ENCODE results near the gene PHF14.

The PHF14 gene

GRCh38 chr7:11170175-11170574 lies 196.5 kb downstream of the PHF14 start:
- TF ChIP-seq TAF1 (IDR thresholded peaks at IDR 0.05; ENCODE audit: borderline replicate concordance, low read depth, low read length) = no peak
- TF ChIP-seq POLR2AphosphoS5 (IDR thresholded peaks at IDR 0.05; ENCODE audit: low read depth, low read length) = no peak
- no peak for TF ChIP-seq POLR2A (IDR thresholded peaks at IDR 0.05; ENCODE audit: low read depth, low read length)
- FAIRE-seq (no peak), DNase-seq (ENCODE audit: insufficient read length) (no peak)

- DNase-seq (ENCODE audit: insufficient read length) = no peak
- TF ChIP-seq TAF1 (IDR thresholded peaks at IDR 0.05; ENCODE audit: borderline replicate concordance, low read depth, low read length) (no peak), POLR2AphosphoS5 (IDR thresholded peaks at IDR 0.05; ENCODE audit: low read depth, low read length) (no peak), POLR2A (IDR thresholded peaks at IDR 0.05; ENCODE audit: low read depth, low read length) (no peak)
- no peak for FAIRE-seq
These were observed 197.3 kb downstream of the PHF14 start for GRCh38 chr7:11170863-11171568.

GRCh38 chr7:11171569-11172192 lies 198.0 kb downstream of the PHF14 start:
- FAIRE-seq = no peak
- TF ChIP-seq TAF1 (IDR thresholded peaks at IDR 0.05; ENCODE audit: borderline replicate concordance, low read depth, low read length) (no peak), POLR2AphosphoS5 (IDR thresholded peaks at IDR 0.05; ENCODE audit: low read depth, low read length) (no peak), POLR2A (IDR thresholded peaks at IDR 0.05; ENCODE audit: low read depth, low read length) (no peak)
- DNase-seq (ENCODE audit: insufficient read length) = no peak

- no peak for DNase-seq (ENCODE audit: insufficient read length)
- no peak for FAIRE-seq
- no peak for TF ChIP-seq POLR2AphosphoS5 (IDR thresholded peaks at IDR 0.05; ENCODE audit: low read depth, low read length)
- no peak for TF ChIP-seq POLR2A (IDR thresholded peaks at IDR 0.05; ENCODE audit: low read depth, low read length)
- no peak for TF ChIP-seq TAF1 (IDR thresholded peaks at IDR 0.05; ENCODE audit: borderline replicate concordance, low read depth, low read length)
These were observed 199.2 kb downstream of the PHF14 start for GRCh38 chr7:11172835-11173234.

- TF ChIP-seq POLR2A (IDR thresholded peaks at IDR 0.05; ENCODE audit: low read depth, low read length) (no peak), TAF1 (IDR thresholded peaks at IDR 0.05; ENCODE audit: borderline replicate concordance, low read depth, low read length) (no peak), POLR2AphosphoS5 (IDR thresholded peaks at IDR 0.05; ENCODE audit: low read depth, low read length) (no peak)
- FAIRE-seq = no peak
These were observed 201.7 kb downstream of the PHF14 start for GRCh38 chr7:11175371-11175770.

GRCh38 chr7:11175887-11176286 lies 202.2 kb downstream of the PHF14 start:
- DNase-seq (ENCODE audit: insufficient read length) = no peak
- no peak for FAIRE-seq
- TF ChIP-seq POLR2A (IDR thresholded peaks at IDR 0.05; ENCODE audit: low read depth, low read length) (no peak), TAF1 (IDR thresholded peaks at IDR 0.05; ENCODE audit: borderline replicate concordance, low read depth, low read length) (no peak), POLR2AphosphoS5 (IDR thresholded peaks at IDR 0.05; ENCODE audit: low read depth, low read length) (no peak)

More at GRCh38 chr7:11175371-11175770, 201.7 kb downstream of the PHF14 start:
- no peak for DNase-seq (ENCODE audit: insufficient read length)

- TF ChIP-seq POLR2AphosphoS5 (IDR thresholded peaks at IDR 0.05; ENCODE audit: low read depth, low read length) (no peak), POLR2A (IDR thresholded peaks at IDR 0.05; ENCODE audit: low read depth, low read length) (no peak), TAF1 (IDR thresholded peaks at IDR 0.05; ENCODE audit: borderline replicate concordance, low read depth, low read length) (no peak)
- DNase-seq (ENCODE audit: insufficient read length) (no peak), FAIRE-seq (no peak)
These were observed 203.4 kb downstream of the PHF14 start for GRCh38 chr7:11176985-11177555.

GRCh38 chr7:11177793-11178192 lies 204.1 kb downstream of the PHF14 start:
- FAIRE-seq (no peak), DNase-seq (ENCODE audit: insufficient read length) (no peak)
- TF ChIP-seq POLR2AphosphoS5 (IDR thresholded peaks at IDR 0.05; ENCODE audit: low read depth, low read length) (no peak), POLR2A (IDR thresholded peaks at IDR 0.05; ENCODE audit: low read depth, low read length) (no peak), TAF1 (IDR thresholded peaks at IDR 0.05; ENCODE audit: borderline replicate concordance, low read depth, low read length) (no peak)

- no peak for FAIRE-seq
- no peak for DNase-seq (ENCODE audit: insufficient read length)
- TF ChIP-seq POLR2AphosphoS5 (IDR thresholded peaks at IDR 0.05; ENCODE audit: low read depth, low read length) (no peak), TAF1 (IDR thresholded peaks at IDR 0.05; ENCODE audit: borderline replicate concordance, low read depth, low read length) (no peak), POLR2A (IDR thresholded peaks at IDR 0.05; ENCODE audit: low read depth, low read length) (no peak)
These were observed 207.9 kb downstream of the PHF14 start for GRCh38 chr7:11181590-11181989.

- no peak for TF ChIP-seq POLR2AphosphoS5 (IDR thresholded peaks at IDR 0.05; ENCODE audit: low read depth, low read length)
- TF ChIP-seq POLR2A (IDR thresholded peaks at IDR 0.05; ENCODE audit: low read depth, low read length) = no peak
- no peak for TF ChIP-seq TAF1 (IDR thresholded peaks at IDR 0.05; ENCODE audit: borderline replicate concordance, low read depth, low read length)
- DNase-seq (ENCODE audit: insufficient read length) = no peak
These were observed 209.1 kb downstream of the PHF14 start for GRCh38 chr7:11182736-11183135.

GRCh38 chr7:11185179-11185815 lies 211.6 kb downstream of the PHF14 start:
- TF ChIP-seq TAF1 (IDR thresholded peaks at IDR 0.05; ENCODE audit: borderline replicate concordance, low read depth, low read length) (no peak), POLR2A (IDR thresholded peaks at IDR 0.05; ENCODE audit: low read depth, low read length) (no peak), POLR2AphosphoS5 (IDR thresholded peaks at IDR 0.05; ENCODE audit: low read depth, low read length) (no peak)
- FAIRE-seq (no peak), DNase-seq (ENCODE audit: insufficient read length) (no peak)

More at GRCh38 chr7:11182736-11183135, 209.1 kb downstream of the PHF14 start:
- FAIRE-seq = no peak

Measured in GM12892 (cell line).